Measurements from ENCODE around the gene PLCB1. TPM values are rescaled to one million over a fixed set of nuclear protein-coding genes. Genes with fewer than 3 reads are reported as not detected.
"Not testable (repeated sequence)": the region's sequence is repeated elsewhere in the genome, so short reads cannot be mapped to it uniquely, and the experiment has no call there.

The PLCB1 gene
- total RNA-seq, 2 experiments from 2014 or later, result 1.0 to 1.2 TPM

DNA sequence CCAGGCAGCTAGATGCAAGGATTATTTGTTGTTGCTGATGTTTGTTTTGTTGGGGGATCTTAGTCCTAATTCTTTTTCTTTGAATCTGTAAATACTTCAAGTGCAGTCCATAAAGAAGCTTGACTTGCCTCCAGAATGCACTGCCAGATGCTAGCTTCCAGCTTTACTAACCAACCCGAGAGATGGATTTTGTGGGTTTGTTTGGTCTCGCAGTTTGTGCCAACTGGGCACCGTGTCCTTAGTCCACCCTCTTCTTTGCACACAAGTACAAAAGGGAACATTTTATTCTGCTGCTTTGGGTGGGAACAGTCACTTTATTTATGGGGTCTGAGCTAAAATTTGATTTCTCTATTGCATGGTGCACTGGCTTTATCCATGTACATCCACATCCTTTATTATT is 212.0 kb downstream of the PLCB1 start:
- no peak overlapping the region for H3K4me3 Mint-ChIP-seq
- ChIA-PET CTCF (no interaction called here), POLR2A (no interaction called here)
- H3K27me3 Mint-ChIP-seq, result no peaks in the 10 kb centered on the region
- no peaks in the 10 kb centered on the region for H3K36me3 Mint-ChIP-seq (ENCODE audit: low read depth)
- H3K27ac Mint-ChIP-seq, result no peak overlapping the region
- H3K4me1 Mint-ChIP-seq, result no peaks in the 10 kb centered on the region
- H3K9me3 Mint-ChIP-seq, result no peaks in the 10 kb centered on the region
- no peak for DNase-seq

- DNase-seq, result no peak
- H3K27me3 Mint-ChIP-seq, result no peaks in the 10 kb centered on the region
- POLR2A ChIA-PET, result no interaction called here
- H3K27ac Mint-ChIP-seq, result no peak overlapping the region
- CTCF ChIA-PET, result interaction anchor here (0.9 kb wide), 1 partner anchor 9 kb away, joined by 3 read pairs; no protein-coding TSS in a partner anchor
- H3K4me1 Mint-ChIP-seq, result no peaks in the 10 kb centered on the region
- H3K36me3 Mint-ChIP-seq (ENCODE audit: low read depth), result no peaks in the 10 kb centered on the region
- H3K9me3 Mint-ChIP-seq, result no peaks in the 10 kb centered on the region
- no peak overlapping the region for H3K4me3 Mint-ChIP-seq
Observed at GRCh38 chr20:8344631-8345030, 212.6 kb downstream of the PLCB1 start.

DNA sequence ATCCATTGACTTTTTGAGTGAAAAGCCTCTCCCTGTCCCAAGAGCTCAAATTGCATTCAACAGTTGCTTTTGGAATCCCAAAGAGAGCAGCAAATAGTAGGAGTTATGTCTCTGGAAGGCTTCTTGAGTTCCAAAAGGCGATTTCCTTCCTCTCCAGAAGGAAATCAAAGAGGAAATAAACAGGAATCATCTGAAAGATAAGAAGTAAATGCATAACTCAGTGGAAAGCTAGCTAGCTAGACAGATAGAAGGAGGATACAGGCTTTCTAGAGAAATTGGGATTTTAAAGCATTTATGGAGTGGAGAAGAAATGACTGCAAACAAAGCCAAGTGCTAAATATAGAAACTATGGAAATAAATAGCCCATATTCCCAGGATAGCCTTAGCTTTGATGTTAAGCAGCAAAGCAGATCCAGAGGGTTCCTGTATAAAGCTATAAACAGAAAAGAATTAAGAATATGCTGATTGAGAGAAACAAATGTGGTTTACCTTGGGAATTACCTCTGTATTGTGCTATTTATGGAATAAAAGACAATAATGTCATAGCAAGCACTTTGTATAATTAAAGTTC is 214.7 kb downstream of the PLCB1 start:
- Mint-ChIP-seq H3K9me3 (peaks cover 3% of the 10 kb centered on the region), H3K4me3 (no peak overlapping the region), H3K27me3 (no peaks in the 10 kb centered on the region), H3K4me1 (no peaks in the 10 kb centered on the region), H3K36me3 (ENCODE audit: low read depth) (no peaks in the 10 kb centered on the region), H3K27ac (no peak overlapping the region)
- CTCF ChIA-PET, result interaction anchor here (0.8 kb wide), 1 partner anchor 24 kb away, joined by 3 read pairs; no protein-coding TSS in a partner anchor
- no peak for DNase-seq
- POLR2A ChIA-PET, result no interaction called here

- not testable (repeated sequence) for H3K27me3 Mint-ChIP-seq, DNase-seq
Observed at GRCh38 chr20:8350225-8350624, 218.2 kb downstream of the PLCB1 start.

DNA sequence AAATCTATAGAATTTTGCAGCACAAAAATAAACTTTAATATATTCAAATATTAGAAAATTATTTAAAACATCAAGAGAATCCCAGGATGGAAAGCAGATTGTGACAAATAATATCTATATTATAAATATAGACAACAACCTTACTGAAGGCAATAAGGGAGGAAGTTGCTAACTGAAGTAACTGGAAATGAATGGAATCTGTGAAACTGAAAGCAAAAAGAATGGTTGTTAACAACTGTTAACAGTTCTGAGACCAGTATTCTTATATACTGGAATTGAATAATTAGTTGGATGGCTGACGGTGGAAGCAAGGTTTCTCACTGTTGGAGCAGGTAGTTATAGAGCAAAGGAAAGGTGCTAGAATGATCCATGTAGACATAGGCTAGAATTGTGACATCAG is 220.4 kb downstream of the PLCB1 start:
- H3K4me1 Mint-ChIP-seq, result no peaks in the 10 kb centered on the region
- H3K9me3 Mint-ChIP-seq, result peaks cover 3% of the 10 kb centered on the region
- H3K4me3 Mint-ChIP-seq, result no peak overlapping the region
- ChIA-PET POLR2A (no interaction called here), CTCF (no interaction called here)
- no peaks in the 10 kb centered on the region for H3K36me3 Mint-ChIP-seq (ENCODE audit: low read depth)
- no peak overlapping the region for H3K27ac Mint-ChIP-seq
- no peak for DNase-seq
- H3K27me3 Mint-ChIP-seq, result no peaks in the 10 kb centered on the region

More at GRCh38 chr20:8350225-8350624, 218.2 kb downstream of the PLCB1 start:
- H3K4me3 Mint-ChIP-seq; H3K9me3 Mint-ChIP-seq; H3K36me3 Mint-ChIP-seq (ENCODE audit: low read depth); CTCF ChIA-PET; POLR2A ChIA-PET; H3K27ac Mint-ChIP-seq; H3K4me1 Mint-ChIP-seq: not testable (repeated sequence)

DNA sequence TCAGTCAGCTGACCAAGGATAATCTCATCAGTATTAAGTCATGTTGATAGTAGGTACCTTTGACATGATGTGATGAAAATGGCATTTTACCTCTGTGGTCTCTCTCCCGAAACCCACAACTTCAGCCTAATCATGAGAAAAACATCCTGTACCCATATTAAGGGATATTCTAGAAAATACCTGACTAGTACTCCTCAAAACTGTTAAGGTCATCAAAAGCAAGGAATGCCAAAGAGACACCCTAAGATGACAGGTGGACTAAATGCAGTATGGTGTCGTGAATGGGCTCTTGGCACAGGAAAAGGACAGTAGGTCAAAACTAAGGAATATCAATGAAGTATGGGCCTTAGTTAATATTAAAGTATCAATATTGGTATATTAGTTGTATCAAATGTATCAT is 221.4 kb downstream of the PLCB1 start:
- CTCF ChIA-PET, result no interaction called here
- H3K27ac Mint-ChIP-seq, result no peak overlapping the region

DNA sequence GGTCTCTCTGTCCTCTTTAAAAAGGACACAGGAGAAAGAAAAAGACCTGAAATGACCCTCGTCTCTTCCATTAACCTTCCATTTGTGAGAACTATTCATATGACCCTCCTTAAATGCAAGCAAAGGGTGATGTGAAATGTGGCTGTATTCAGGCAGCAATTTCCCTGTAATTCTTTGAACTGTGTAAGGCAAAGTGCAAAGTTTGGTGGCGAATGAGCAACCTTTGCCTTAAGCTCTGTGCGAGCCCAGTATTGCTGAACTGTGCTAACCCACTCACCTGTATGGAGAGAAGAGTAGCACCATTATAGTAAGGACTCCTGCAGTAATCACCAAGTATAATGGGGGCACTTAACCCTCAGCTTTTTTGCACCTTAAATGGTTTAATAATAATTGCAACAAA is 223.4 kb downstream of the PLCB1 start:
- no peak for DNase-seq
- ChIA-PET CTCF (no interaction called here), POLR2A (no interaction called here)
- H3K27ac Mint-ChIP-seq, result no peak overlapping the region
- no peaks in the 10 kb centered on the region for H3K27me3 Mint-ChIP-seq
- H3K4me3 Mint-ChIP-seq, result no peak overlapping the region
- H3K36me3 Mint-ChIP-seq (ENCODE audit: low read depth), result no peaks in the 10 kb centered on the region
- no peaks in the 10 kb centered on the region for H3K4me1 Mint-ChIP-seq
- no peaks in the 10 kb centered on the region for H3K9me3 Mint-ChIP-seq

More for the DNA sequence above, 221.4 kb downstream of the PLCB1 start:
- Mint-ChIP-seq H3K27me3 (no peaks in the 10 kb centered on the region), H3K4me3 (no peak overlapping the region), H3K4me1 (no peaks in the 10 kb centered on the region), H3K9me3 (peaks cover 3% of the 10 kb centered on the region), H3K36me3 (ENCODE audit: low read depth) (no peaks in the 10 kb centered on the region)
- DNase-seq, result no peak
- POLR2A ChIA-PET, result no interaction called here

- CTCF ChIA-PET, result no interaction called here
- no peak overlapping the region for H3K4me3 Mint-ChIP-seq
- H3K36me3 Mint-ChIP-seq (ENCODE audit: low read depth), result no peaks in the 10 kb centered on the region
- DNase-seq, result no peak
- H3K27me3 Mint-ChIP-seq, result no peaks in the 10 kb centered on the region
- no peaks in the 10 kb centered on the region for H3K4me1 Mint-ChIP-seq
- H3K27ac Mint-ChIP-seq, result no peak overlapping the region
- no peaks in the 10 kb centered on the region for H3K9me3 Mint-ChIP-seq
- POLR2A ChIA-PET, result no interaction called here
Observed at GRCh38 chr20:8356806-8357205, 224.7 kb downstream of the PLCB1 start.

GRCh38 chr20:8357703-8358102 is 225.6 kb downstream of the PLCB1 start:
- CTCF ChIA-PET, result no interaction called here
- DNase-seq, result no peak

GRCh38 chr20:8360035-8360434 is 228.0 kb downstream of the PLCB1 start:
- H3K9me3 Mint-ChIP-seq, result no peaks in the 10 kb centered on the region
- H3K36me3 Mint-ChIP-seq (ENCODE audit: low read depth), result no peaks in the 10 kb centered on the region
- H3K27ac Mint-ChIP-seq, result no peak overlapping the region
- no peak for DNase-seq
- no peaks in the 10 kb centered on the region for H3K4me1 Mint-ChIP-seq
- no peaks in the 10 kb centered on the region for H3K27me3 Mint-ChIP-seq
- no peak overlapping the region for H3K4me3 Mint-ChIP-seq
- ChIA-PET POLR2A (no interaction called here), CTCF (interaction anchor here (0.5 kb wide), 1 partner anchor 51 kb away, joined by 4 read pairs; no protein-coding TSS in a partner anchor)

More at GRCh38 chr20:8357703-8358102, 225.6 kb downstream of the PLCB1 start:
- POLR2A ChIA-PET, result no interaction called here
- H3K4me3 Mint-ChIP-seq, result no peak overlapping the region
- no peaks in the 10 kb centered on the region for H3K9me3 Mint-ChIP-seq
- no peak overlapping the region for H3K27ac Mint-ChIP-seq
- no peaks in the 10 kb centered on the region for H3K27me3 Mint-ChIP-seq
- no peaks in the 10 kb centered on the region for H3K4me1 Mint-ChIP-seq
- H3K36me3 Mint-ChIP-seq (ENCODE audit: low read depth), result no peaks in the 10 kb centered on the region

DNA sequence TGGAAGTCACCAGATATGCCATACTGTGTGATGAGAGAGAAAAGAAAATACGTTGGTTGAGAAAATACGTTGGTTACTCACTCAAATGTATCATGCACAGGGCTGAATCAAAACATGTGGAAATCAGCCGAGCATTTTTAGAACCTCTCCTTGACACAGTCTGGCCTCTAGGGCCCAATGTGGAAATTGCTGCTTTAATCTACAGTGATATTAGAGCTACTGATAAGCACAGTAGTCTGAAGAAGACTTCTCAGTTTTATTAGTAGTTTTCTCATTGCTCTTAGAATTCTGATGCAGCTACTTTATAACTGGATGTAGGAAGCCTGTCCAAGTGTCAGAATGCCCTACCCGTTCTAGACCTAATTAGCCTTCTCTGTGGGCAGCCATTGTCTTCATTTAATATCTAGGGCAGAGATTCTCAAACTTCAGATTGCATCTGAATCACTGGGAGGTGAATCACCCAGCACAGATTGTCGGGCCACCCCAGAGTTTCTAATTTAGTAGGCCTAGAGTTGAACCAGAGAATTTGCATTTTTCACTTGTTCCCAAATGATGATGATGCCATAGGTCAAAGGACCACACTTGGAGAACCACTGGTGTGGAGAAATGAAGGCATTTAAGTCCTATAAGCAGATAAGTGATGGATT is 229.1 kb downstream of the PLCB1 start:
- no peaks in the 10 kb centered on the region for H3K4me1 Mint-ChIP-seq
- no peak for DNase-seq
- no peaks in the 10 kb centered on the region for H3K9me3 Mint-ChIP-seq
- no peak overlapping the region for H3K4me3 Mint-ChIP-seq
- H3K36me3 Mint-ChIP-seq (ENCODE audit: low read depth), result no peaks in the 10 kb centered on the region
- CTCF ChIA-PET, result no interaction called here
- H3K27ac Mint-ChIP-seq, result no peak overlapping the region
- no peaks in the 10 kb centered on the region for H3K27me3 Mint-ChIP-seq
- POLR2A ChIA-PET, result no interaction called here

DNA sequence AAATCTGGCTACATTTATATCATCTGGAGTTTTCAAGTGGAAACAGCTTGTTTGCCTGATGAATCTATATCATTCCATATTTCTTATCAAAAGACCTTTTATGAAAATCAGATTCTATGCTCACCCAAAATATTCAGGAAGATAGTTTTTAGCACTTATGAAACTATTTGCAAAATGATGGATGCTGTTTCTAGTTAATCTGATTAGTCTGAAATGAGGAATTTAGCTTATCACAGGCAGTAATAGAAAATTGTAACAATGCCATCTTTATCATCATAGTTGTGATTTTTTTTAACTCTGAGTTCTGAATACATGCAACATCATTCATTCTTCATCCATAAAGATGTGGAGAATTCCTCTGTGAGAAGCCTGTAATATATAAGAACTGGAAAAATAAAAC is 229.7 kb downstream of the PLCB1 start:
- Mint-ChIP-seq H3K9me3 (no peaks in the 10 kb centered on the region), H3K36me3 (ENCODE audit: low read depth) (no peaks in the 10 kb centered on the region), H3K4me1 (no peaks in the 10 kb centered on the region), H3K27me3 (no peaks in the 10 kb centered on the region), H3K4me3 (no peak overlapping the region), H3K27ac (no peak overlapping the region)
- no peak for DNase-seq
- ChIA-PET POLR2A (no interaction called here), CTCF (no interaction called here)

GRCh38 chr20:8362457-8362856 is 230.4 kb downstream of the PLCB1 start:
- DNase-seq, result no peak
- no peak overlapping the region for H3K4me3 Mint-ChIP-seq
- ChIA-PET CTCF (no interaction called here), POLR2A (no interaction called here)
- no peaks in the 10 kb centered on the region for H3K36me3 Mint-ChIP-seq (ENCODE audit: low read depth)
- no peaks in the 10 kb centered on the region for H3K9me3 Mint-ChIP-seq
- H3K27ac Mint-ChIP-seq, result no peak overlapping the region
- no peaks in the 10 kb centered on the region for H3K4me1 Mint-ChIP-seq
- H3K27me3 Mint-ChIP-seq, result no peaks in the 10 kb centered on the region
